Suprapubic skin (tissue), 4 donors: ENCODE measurements around the gene ZMYM1. TPM values are rescaled to one million over a fixed set of nuclear protein-coding genes. Genes with fewer than 3 reads are reported as not detected.

Experiments used
- DNase-seq, 2 donors: peaks; one replicate each; pipeline ENCODE4 v3.0.0-alpha.2; 2019; ENCODE audit warnings: low spot score in 2 of 2
- H3K27ac ChIP-seq: fragments of 200-600 bp; sonication (generic); one replicate; pipeline ENCODE4 v1.5.1; 2019
- H3K27me3 ChIP-seq: fragments of 200-600 bp; sonication (generic); one replicate; pipeline ENCODE4 v1.5.1; 2019
- H3K36me3 ChIP-seq: fragments of 200-600 bp; sonication (generic); one replicate; pipeline ENCODE4 v1.5.1; 2019
- H3K4me1 ChIP-seq: fragments of 200-600 bp; sonication (generic); one replicate; pipeline ENCODE4 v1.5.1; 2019
- H3K4me3 ChIP-seq: fragments of 200-600 bp; sonication (generic); one replicate; pipeline ENCODE4 v1.5.1; 2019; ENCODE audit warnings: mild to moderate bottlenecking
- H3K9me3 ChIP-seq: fragments of 200-600 bp; sonication (generic); one replicate; pipeline ENCODE4 v1.5.1; 2019
- CTCF ChIP-seq, 2 donors: fragments of 200-600 bp in 1 of 2; fragments of 450-650 bp in 1 of 2; sonication (generic) in 1 of 2; IDR thresholded peaks; one replicate each; pipeline ENCODE4 v1.5.1; 2016 to 2019; ENCODE audit warnings: antibody characterized with exemption in 2 of 2, mild to moderate bottlenecking in 1 of 2, moderate library complexity in 1 of 2
- EP300 ChIP-seq: sonication (generic); formaldehyde crosslinking; IDR thresholded peaks from one replicate; pipeline ENCODE4 v1.6.1; 2017; ENCODE audit warnings: antibody characterized with exemption
- POLR2A ChIP-seq, 2 donors: fragments of 450-650 bp; IDR thresholded peaks; one replicate each; pipeline ENCODE4 v1.6.1; 2017; ENCODE audit warnings: antibody characterized with exemption in 2 of 2, mild to moderate bottlenecking in 2 of 2, moderate library complexity in 2 of 2
- POLR2AphosphoS5 ChIP-seq, 3 donors: sonication (generic); formaldehyde crosslinking; IDR thresholded peaks; one replicate each; pipeline ENCODE4 v1.6.1; 2017; ENCODE audit warnings: antibody characterized with exemption in 3 of 3
- WGBS: methylation state at CpG from one replicate; pipeline ENCODE4 v1.1.5; 2018; 5-methylcytosine and 5-hydroxymethylcytosine counted together
- total RNA-seq, 4 donors: library from RNA; depleted of rRNA; stranded (reverse); fragments of >200 nt; gene quantifications; one replicate each; pipeline ENCODE4 v1.1.0, GENCODE V29; 2016

The ZMYM1 gene
- total RNA-seq, 4 donors from 2014 or later = 6.7 to 15.9 (median 12.0) TPM

- H3K27me3 ChIP-seq = no peaks in the 10 kb centered on the region
- H3K9me3 ChIP-seq = peaks cover 6% of the 10 kb centered on the region
- 97% methylated on average over 1 of the region's 1 CpG for WGBS
- no peak for DNase-seq
- TF ChIP-seq POLR2AphosphoS5 (IDR thresholded peaks at IDR 0.05) (no peak), CTCF (IDR thresholded peaks at IDR 0.05) (no peak), POLR2A (IDR thresholded peaks at IDR 0.05) (no peak)
- H3K4me1 ChIP-seq = peaks cover 21% of the 10 kb centered on the region
- no peak overlapping the region for H3K4me3 ChIP-seq
- no peak overlapping the region for H3K27ac ChIP-seq
- H3K36me3 ChIP-seq = no peaks in the 10 kb centered on the region
Observed at GRCh38 chr1:35033346-35033745, 45.8 kb upstream of the ZMYM1 start.

- no peaks in the 10 kb centered on the region for H3K4me1 ChIP-seq
- H3K9me3 ChIP-seq = peaks cover 6% of the 10 kb centered on the region
- no peak overlapping the region for H3K4me3 ChIP-seq
- H3K27me3 ChIP-seq = no peaks in the 10 kb centered on the region
- H3K36me3 ChIP-seq = no peaks in the 10 kb centered on the region
- no peak overlapping the region for H3K27ac ChIP-seq
- WGBS = 69% methylated on average over 4 of the region's 4 CpGs
- TF ChIP-seq EP300 (no peak), POLR2A (IDR thresholded peaks at IDR 0.05) (no peak), CTCF (IDR thresholded peaks at IDR 0.05) (no peak), POLR2AphosphoS5 (IDR thresholded peaks at IDR 0.05) (no peak)
- no peak for DNase-seq
Observed at GRCh38 chr1:35036621-35037020, 42.6 kb upstream of the ZMYM1 start.

GRCh38 chr1:35037206-35037605, 42.0 kb upstream of the ZMYM1 start:
- no peak for TF ChIP-seq CTCF (IDR thresholded peaks at IDR 0.05)
- TF ChIP-seq EP300 = no peak
- no peak for TF ChIP-seq POLR2A (IDR thresholded peaks at IDR 0.05)
- TF ChIP-seq POLR2AphosphoS5 (IDR thresholded peaks at IDR 0.05) = no peak
- Histone ChIP-seq H3K36me3 (no peaks in the 10 kb centered on the region), H3K4me3 (no peak overlapping the region), H3K4me1 (no peaks in the 10 kb centered on the region), H3K27ac (no peak overlapping the region), H3K9me3 (peaks cover 6% of the 10 kb centered on the region), H3K27me3 (no peaks in the 10 kb centered on the region)
- DNase-seq = no peak
- WGBS = 74% methylated on average over 1 of the region's 1 CpG

DNA sequence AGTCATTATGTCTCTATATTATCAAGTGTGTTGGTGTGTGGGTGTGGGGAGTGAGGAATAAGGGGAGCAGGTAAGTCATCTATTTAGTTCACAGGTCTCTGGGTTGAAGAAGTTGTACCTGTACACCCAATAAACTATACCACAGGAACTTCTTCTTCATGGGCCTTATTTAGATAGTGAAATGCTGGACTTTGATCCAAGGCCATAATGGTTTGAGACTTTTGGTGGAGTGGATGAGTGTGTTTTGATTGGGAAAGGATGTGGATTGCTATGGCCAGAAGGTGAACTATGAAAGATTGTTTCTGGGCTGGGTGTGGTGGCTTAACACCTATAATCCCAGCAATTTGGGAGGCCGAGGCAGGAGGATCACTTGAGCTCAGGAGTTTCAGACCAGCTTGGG, 40.5 kb upstream of the ZMYM1 start:
- Histone ChIP-seq H3K4me1 (no peaks in the 10 kb centered on the region), H3K27ac (no peak overlapping the region), H3K4me3 (no peak overlapping the region), H3K36me3 (no peaks in the 10 kb centered on the region), H3K9me3 (no peaks in the 10 kb centered on the region), H3K27me3 (no peaks in the 10 kb centered on the region)
- no peak for TF ChIP-seq EP300
- TF ChIP-seq POLR2AphosphoS5 (IDR thresholded peaks at IDR 0.05) = no peak
- TF ChIP-seq CTCF (IDR thresholded peaks at IDR 0.05) = no peak
- TF ChIP-seq POLR2A (IDR thresholded peaks at IDR 0.05) = no peak
- DNase-seq = no peak
- WGBS = 88% methylated on average over 1 of the region's 1 CpG

DNA sequence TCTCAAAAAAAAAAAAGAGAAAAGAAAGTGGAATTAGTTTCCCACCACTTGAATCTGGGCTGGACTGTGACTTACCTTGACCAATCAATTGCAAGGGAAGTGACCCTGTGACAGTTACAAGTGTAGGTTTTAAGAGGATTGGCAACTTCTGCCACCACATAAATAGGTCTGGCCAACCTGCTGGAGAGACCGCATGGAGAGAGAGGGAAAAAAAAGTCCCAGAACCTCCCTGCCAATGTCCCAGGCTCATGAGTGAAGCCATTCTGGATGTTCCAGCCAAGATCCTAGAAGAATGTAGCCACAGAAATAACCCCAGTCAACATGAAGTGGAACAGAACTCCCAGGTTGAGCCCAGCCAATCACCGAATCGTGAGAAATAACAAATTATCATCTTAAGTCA, 35.7 kb upstream of the ZMYM1 start:
- no peak for DNase-seq
- Histone ChIP-seq H3K4me1 (peaks cover 8% of the 10 kb centered on the region), H3K9me3 (no peaks in the 10 kb centered on the region), H3K27ac (no peak overlapping the region), H3K36me3 (no peaks in the 10 kb centered on the region), H3K27me3 (no peaks in the 10 kb centered on the region), H3K4me3 (no peak overlapping the region)
- TF ChIP-seq POLR2AphosphoS5 (IDR thresholded peaks at IDR 0.05) (no peak), CTCF (IDR thresholded peaks at IDR 0.05) (no peak), POLR2A (IDR thresholded peaks at IDR 0.05) (no peak), EP300 (no peak)
- 77% methylated on average over 3 of the region's 3 CpGs for WGBS
